ENCODE data around the gene PDXK.
A peak's percentile ranks its signal among the peaks of the same experiment; 100 is the strongest.
"Not testable (repeated sequence)": the region's sequence is repeated elsewhere in the genome, so short reads cannot be mapped to it uniquely, and the experiment has no call there.

The PDXK gene

GRCh38 chr21:43718872-43719747, at the start of gene PDXK:
TSS of gene PDXK (plus strand) at chr21:43719129. CDS start at chr21:43719295, 166 bp downstream.
- peak; percentile 90 to 93 (median 92) for DNase-seq

- DNase-seq, result no peak
These were observed 48.9 kb upstream of the PDXK start for GRCh38 chr21:43669828-43670605.

- DNase-seq, result no peak
These were observed 43.1 kb upstream of the PDXK start for GRCh38 chr21:43675871-43676270.

- DNase-seq, result no peak
These were observed 42.5 kb upstream of the PDXK start for GRCh38 chr21:43676391-43676790.

GRCh38 chr21:43679951-43680350, 39.0 kb upstream of the PDXK start:
- no peak for DNase-seq

- not testable (repeated sequence) for DNase-seq
These were observed 38.5 kb upstream of the PDXK start for GRCh38 chr21:43680421-43680820.

- no peak for DNase-seq
These were observed 37.3 kb upstream of the PDXK start for GRCh38 chr21:43681650-43682049.

GRCh38 chr21:43684424-43684823, 34.5 kb upstream of the PDXK start:
- no peak for DNase-seq

- no peak for DNase-seq
These were observed 31.9 kb upstream of the PDXK start for GRCh38 chr21:43686811-43687565.

- DNase-seq, result no peak
These were observed 31.1 kb upstream of the PDXK start for GRCh38 chr21:43687566-43688399.

GRCh38 chr21:43688906-43689305, 30.0 kb upstream of the PDXK start:
- DNase-seq, result no peak

- DNase-seq, result no peak
These were observed 29.2 kb upstream of the PDXK start for GRCh38 chr21:43689556-43690337.

- DNase-seq, result no peak
These were observed 28.6 kb upstream of the PDXK start for GRCh38 chr21:43690346-43690745.

- DNase-seq, result no peak
These were observed 27.7 kb upstream of the PDXK start for GRCh38 chr21:43691086-43691795.

- DNase-seq, result no peak
These were observed 27.1 kb upstream of the PDXK start for GRCh38 chr21:43691801-43692200.

- no peak for DNase-seq
These were observed 26.0 kb upstream of the PDXK start for GRCh38 chr21:43692949-43693348.

GRCh38 chr21:43693981-43694380, 24.9 kb upstream of the PDXK start:
- no peak for DNase-seq

- no peak for DNase-seq
These were observed 24.4 kb upstream of the PDXK start for GRCh38 chr21:43694437-43695079.

- no peak for DNase-seq
These were observed 22.7 kb upstream of the PDXK start for GRCh38 chr21:43696214-43696613.

Data from NCI-H1417 (cell line).